HEK293 (cell line): ENCODE measurements around the gene CYP17A1.

Experiments used
- CTCF ChIA-PET: fragments of 350-600 bp; formaldehyde crosslinking; extraction: SDS; loops from one replicate; lab custom pipeline; 2021; ENCODE audit warnings: antibody characterized with exemption; lab: Yijun Ruan, JAX
- POLR2A ChIA-PET: fragments of 300-600 bp; formaldehyde crosslinking; extraction: SDS; loops from one replicate; lab custom pipeline; 2020; ENCODE audit warnings: antibody characterized with exemption, inconsistent platforms; lab: Yijun Ruan, JAX
- H3K27ac ChIP-seq: fragments of 200-500 bp; sonication (Bioruptor generic); 2 replicates; pipeline ENCODE4 v1.5.1; 2014; ENCODE audit warnings: low read depth, low read length, control low read depth, inconsistent platforms; ENCODE audit errors: extremely low read depth
- H3K36me3 ChIP-seq, 2 experiments: fragments of 200-500 bp in 1 of 2; sonication (Bioruptor generic) in 1 of 2; 1 replicate in 1 of 2; 2 replicates in 1 of 2; pipeline ENCODE4 v1.5.1; 2014 to 2017; ENCODE audit warnings: inconsistent platforms in 2 of 2, low read length in 2 of 2; ENCODE audit not compliant: control insufficient read depth in 2 of 2, insufficient read depth in 1 of 2
- H3K4me1 ChIP-seq: fragments of 200-500 bp; sonication (Bioruptor generic); 2 replicates; pipeline ENCODE4 v1.5.1; 2014; ENCODE audit warnings: mild to moderate bottlenecking, low read length, inconsistent platforms; ENCODE audit not compliant: control insufficient read depth, insufficient read depth
- H3K4me3 ChIP-seq: 2 replicates; pipeline ENCODE4 v1.5.1; 2011; ENCODE audit warnings: low read depth, mild to moderate bottlenecking, control low read depth, low read length, moderate library complexity
- H3K9me3 ChIP-seq: fragments of 200-500 bp; sonication (Bioruptor generic); 2 replicates; pipeline ENCODE4 v1.5.1; 2014; ENCODE audit warnings: low read depth, low read length, inconsistent platforms; ENCODE audit not compliant: control insufficient read depth, insufficient read depth
- ATF2 ChIP-seq: fragments of 450-650 bp; formaldehyde crosslinking; IDR thresholded peaks from 2 replicates; pipeline ENCODE4 v1.5.1; 2016; ENCODE audit warnings: missing biosample characterization, missing genetic modification characterization, low read depth
- EGR2 ChIP-seq: fragments of 450-650 bp; formaldehyde crosslinking; IDR thresholded peaks from 2 replicates; pipeline ENCODE4 v1.5.1; 2016; ENCODE audit warnings: low read depth, missing biosample characterization, missing genetic modification characterization
- GFI1B ChIP-seq: fragments of 450-650 bp; formaldehyde crosslinking; IDR thresholded peaks from 2 replicates; pipeline ENCODE4 v1.5.1; 2016; ENCODE audit warnings: missing biosample characterization, missing genetic modification characterization
- HOXA7 ChIP-seq: sonication (generic); formaldehyde crosslinking; IDR thresholded peaks from 2 replicates; pipeline ENCODE4 v1.8.1; 2022; ENCODE audit warnings: missing genetic modification reagents, borderline replicate concordance
- OVOL3 ChIP-seq: fragments of 450-650 bp; formaldehyde crosslinking; IDR thresholded peaks from 2 replicates; pipeline ENCODE4 v1.5.1; 2016; ENCODE audit warnings: missing biosample characterization, missing genetic modification characterization
- PRDM2 ChIP-seq: fragments of 450-650 bp; formaldehyde crosslinking; IDR thresholded peaks from 2 replicates; pipeline ENCODE4 v1.5.1; 2016; ENCODE audit warnings: missing biosample characterization, missing genetic modification characterization, borderline replicate concordance
- SCRT2 ChIP-seq: fragments of 450-650 bp; formaldehyde crosslinking; IDR thresholded peaks from 2 replicates; pipeline ENCODE4 v1.5.1; 2016; ENCODE audit warnings: missing biosample characterization, missing genetic modification characterization
- ZNF366 ChIP-seq: fragments of 450-650 bp; formaldehyde crosslinking; conservative IDR thresholded peaks from 2 replicates; pipeline ENCODE4 v1.5.1; 2016; ENCODE audit warnings: missing biosample characterization, missing genetic modification characterization
- ZNF501 ChIP-seq: fragments of 450-650 bp; formaldehyde crosslinking; IDR thresholded peaks from 2 replicates; pipeline ENCODE4 v1.5.1; 2016; ENCODE audit warnings: missing biosample characterization, missing genetic modification characterization
- ZNF521 ChIP-seq: fragments of 450-650 bp; formaldehyde crosslinking; IDR thresholded peaks from 2 replicates; pipeline ENCODE4 v1.5.1; 2017; ENCODE audit warnings: missing biosample characterization, mild to moderate bottlenecking, missing genetic modification characterization
- ZNF624 ChIP-seq: fragments of 450-650 bp; formaldehyde crosslinking; IDR thresholded peaks from 2 replicates; pipeline ENCODE4 v1.5.1; 2017; ENCODE audit warnings: missing biosample characterization, missing genetic modification characterization
- ZNF629 ChIP-seq: fragments of 450-650 bp; formaldehyde crosslinking; IDR thresholded peaks from 2 replicates; pipeline ENCODE4 v1.5.1; 2017; ENCODE audit warnings: missing biosample characterization, missing genetic modification characterization
- ZNF654 ChIP-seq: fragments of 450-650 bp; formaldehyde crosslinking; IDR thresholded peaks from 2 replicates; pipeline ENCODE4 v1.5.1; 2016; ENCODE audit warnings: low read depth, missing biosample characterization, missing genetic modification characterization
- ZNF660 ChIP-seq: fragments of 450-650 bp; IDR thresholded peaks from 2 replicates; pipeline ENCODE4 v1.5.1; 2018; ENCODE audit warnings: missing biosample characterization, mild to moderate bottlenecking, missing genetic modification characterization

The CYP17A1 gene

GRCh38 chr10:102878629-102879028 is 41.4 kb upstream of the CYP17A1 start:
- Histone ChIP-seq H3K27ac (no peak overlapping the region), H3K4me1 (no peaks in the 10 kb centered on the region), H3K4me3 (no peak overlapping the region), H3K9me3 (no peaks in the 10 kb centered on the region), H3K36me3 (peaks cover 9 to 37% of the 10 kb centered on the region in 2 experiments; a peak in 2 of 3 replicates)
- ChIA-PET CTCF (interaction anchor here (0.8 kb wide), 1 partner anchor 43 kb away, joined by 3 read pairs; no protein-coding TSS in a partner anchor), POLR2A (no interaction called here)
- TF ChIP-seq OVOL3 (tag by site-specific recombination): no peak

- TF ChIP-seq ZNF660 (no peak), GFI1B (tag by site-specific recombination) (0 out of 2 replicates have a peak, but pooled peaks have one; percentile 23), SCRT2 (tag by site-specific recombination) (no peak), ZNF654 (no peak)
- no peaks in the 10 kb centered on the region for H3K4me1 ChIP-seq
- POLR2A ChIA-PET: no interaction called here
- H3K36me3 ChIP-seq: peaks cover 9 to 45% of the 10 kb centered on the region in 2 experiments; a peak in 2 of 3 replicates
- no peak overlapping the region for H3K27ac ChIP-seq
- CTCF ChIA-PET: interaction anchor here (0.6 kb wide), 1 partner anchor 163 kb away, joined by 4 read pairs; the partner anchor contains the start of genes ARL3 and SFXN2
- H3K4me3 ChIP-seq: no peak overlapping the region
- H3K9me3 ChIP-seq: no peaks in the 10 kb centered on the region
Observed at GRCh38 chr10:102876747-102877153, 39.5 kb upstream of the CYP17A1 start.

- H3K36me3 ChIP-seq: peaks cover 0 to 26% of the 10 kb centered on the region in 2 experiments; a peak in 2 of 3 replicates
- POLR2A ChIA-PET: interaction anchor here (0.7 kb wide), 1 partner anchor 34 kb away, joined by 3 read pairs; the partner anchor contains the start of gene CYP17A1
- TF ChIP-seq ZNF521 (tag by site-specific recombination) (no peak), ZNF366 (tag by site-specific recombination) (peak; percentile 57; the same call in 1 of the 2 replicates), PRDM2 (no peak), HOXA7 (CRISPR knock-in tag) (no peak), EGR2 (tag by site-specific recombination) (no peak), ZNF624 (tag by site-specific recombination) (no peak), ZNF629 (tag by site-specific recombination) (no peak)
- H3K4me3 ChIP-seq: no peak overlapping the region
- H3K27ac ChIP-seq: no peak overlapping the region
- no peaks in the 10 kb centered on the region for H3K9me3 ChIP-seq
- CTCF ChIA-PET: no interaction called here
- H3K4me1 ChIP-seq: peaks cover 3% of the 10 kb centered on the region
Observed at GRCh38 chr10:102872163-102872562, 35.0 kb upstream of the CYP17A1 start.

GRCh38 chr10:102870221-102870620 is 33.0 kb upstream of the CYP17A1 start:
- Histone ChIP-seq H3K4me1 (peaks cover 3% of the 10 kb centered on the region), H3K4me3 (no peak overlapping the region), H3K36me3 (peaks cover 0 to 23% of the 10 kb centered on the region in 2 experiments; a peak in 2 of 3 replicates), H3K9me3 (no peaks in the 10 kb centered on the region), H3K27ac (no peak overlapping the region)
- TF ChIP-seq ATF2 (tag by site-specific recombination): no peak
- no peak for TF ChIP-seq ZNF501 (tag by site-specific recombination)
- POLR2A ChIA-PET: interaction anchor here (1.9 kb wide), 1 partner anchor 15 kb away, joined by 19 read pairs; the partner anchor contains the start of gene BORCS7
- CTCF ChIA-PET: interaction anchor here (0.9 kb wide), 1 partner anchor 33 kb away, joined by 6 read pairs; the partner anchor contains the start of gene CYP17A1
